Activated CD4-positive, alpha-beta T cell treated with anti-CD3 and anti-CD28 coated beads for 36 hours (primary cell): ENCODE data around the gene PROB1. TPM values are rescaled to one million over a fixed set of nuclear protein-coding genes. Genes with fewer than 3 reads are reported as not detected.
A peak's percentile ranks its signal among the peaks of the same experiment; 100 is the strongest.

Experiments used
- ATAC-seq: fragments of 200-7000 bp; cut with Tn5 transposase; one replicate; pipeline ENCODE4 v1.10.0; 2021; ENCODE audit warnings: mild to moderate bottlenecking, moderate library complexity
- CTCF ChIA-PET: fragments of 350-600 bp; sonication (Branson Sonifier 250); formaldehyde crosslinking; loops from one replicate; lab custom pipeline; 2021; ENCODE audit warnings: antibody characterized with exemption; lab: Charles Lee
- POLR2A ChIA-PET: fragments of 350-600 bp; sonication (Branson Sonifier 250); formaldehyde crosslinking; loops from one replicate; lab custom pipeline; 2021; ENCODE audit warnings: antibody characterized with exemption, inconsistent platforms; lab: Charles Lee
- DNase-seq: peaks from one replicate; pipeline ENCODE4 v3.0.0-alpha.2; 2020
- H3K27ac Mint-ChIP-seq: one replicate; pipeline ENCODE4 v1.8.0; 2021; ENCODE audit warnings: mixed read lengths
- H3K27me3 Mint-ChIP-seq: one replicate; pipeline ENCODE4 v1.8.0; 2021; ENCODE audit warnings: mixed read lengths
- H3K36me3 Mint-ChIP-seq: one replicate; pipeline ENCODE4 v1.8.0; 2021; ENCODE audit warnings: low read depth, mixed read lengths
- H3K4me1 Mint-ChIP-seq: one replicate; pipeline ENCODE4 v1.8.0; 2021; ENCODE audit warnings: mixed read lengths
- H3K4me3 Mint-ChIP-seq: one replicate; pipeline ENCODE4 v1.8.0; 2021; ENCODE audit warnings: mild to moderate bottlenecking, moderate library complexity, mixed read lengths
- H3K9me3 Mint-ChIP-seq: one replicate; pipeline ENCODE4 v1.8.0; 2021; ENCODE audit warnings: low read depth, mixed read lengths
- intact Hi-C, 2 experiments: fragments of 100-400 bp; cut with DNase I in 1 of 2; cut with micrococcal nuclease in 1 of 2; formaldehyde crosslinking; loops; one replicate each; pipeline versions ENCODE4 v1.14.2 to v1.15.1; 2022 to 2024; cut with DNase I, micrococcal nuclease
- total RNA-seq, 2 experiments: library from RNA; stranded (reverse); gene quantifications; one replicate each; pipeline ENCODE4 v1.2.3, GENCODE V29; 2021

The PROB1 gene
- total RNA-seq, 2 experiments from 2014 or later, result 3.2 TPM

DNA sequence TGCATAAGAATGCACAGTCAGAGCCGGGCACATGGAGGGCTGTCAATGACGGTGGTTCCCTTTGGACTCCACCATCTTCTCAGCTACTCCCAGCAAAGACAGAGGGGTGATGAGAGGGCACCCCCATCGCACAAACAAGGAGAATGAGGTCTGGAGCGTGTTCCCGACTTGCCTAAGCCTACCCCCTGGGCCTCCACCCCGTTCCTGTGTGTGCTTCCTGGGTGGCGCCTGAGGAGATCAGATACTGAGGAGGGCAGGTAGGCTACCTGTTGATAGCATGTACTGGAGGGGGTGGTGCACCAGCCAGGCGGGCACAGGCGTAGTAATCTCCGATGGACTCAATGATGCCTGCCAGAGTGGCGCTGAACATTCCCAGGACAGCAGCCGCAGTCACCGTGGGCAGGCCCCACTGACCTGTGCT, 16.0 kb downstream of the PROB1 start:
- ChIA-PET CTCF (no interaction called here), POLR2A (interaction anchor here (0.6 kb wide), 1 partner anchor 36 kb away, joined by 3 read pairs; no protein-coding TSS in a partner anchor)
- H3K27me3 Mint-ChIP-seq, result no peaks in the 10 kb centered on the region
- H3K36me3 Mint-ChIP-seq, result peaks cover 2% of the 10 kb centered on the region
- no peaks in the 10 kb centered on the region for H3K4me1 Mint-ChIP-seq
- no peak overlapping the region for H3K27ac Mint-ChIP-seq
- DNase-seq (no peak), ATAC-seq (no peak)
- no peak overlapping the region for H3K4me3 Mint-ChIP-seq
- intact Hi-C loops, result no loop called here
- H3K9me3 Mint-ChIP-seq, result no peaks in the 10 kb centered on the region

DNA sequence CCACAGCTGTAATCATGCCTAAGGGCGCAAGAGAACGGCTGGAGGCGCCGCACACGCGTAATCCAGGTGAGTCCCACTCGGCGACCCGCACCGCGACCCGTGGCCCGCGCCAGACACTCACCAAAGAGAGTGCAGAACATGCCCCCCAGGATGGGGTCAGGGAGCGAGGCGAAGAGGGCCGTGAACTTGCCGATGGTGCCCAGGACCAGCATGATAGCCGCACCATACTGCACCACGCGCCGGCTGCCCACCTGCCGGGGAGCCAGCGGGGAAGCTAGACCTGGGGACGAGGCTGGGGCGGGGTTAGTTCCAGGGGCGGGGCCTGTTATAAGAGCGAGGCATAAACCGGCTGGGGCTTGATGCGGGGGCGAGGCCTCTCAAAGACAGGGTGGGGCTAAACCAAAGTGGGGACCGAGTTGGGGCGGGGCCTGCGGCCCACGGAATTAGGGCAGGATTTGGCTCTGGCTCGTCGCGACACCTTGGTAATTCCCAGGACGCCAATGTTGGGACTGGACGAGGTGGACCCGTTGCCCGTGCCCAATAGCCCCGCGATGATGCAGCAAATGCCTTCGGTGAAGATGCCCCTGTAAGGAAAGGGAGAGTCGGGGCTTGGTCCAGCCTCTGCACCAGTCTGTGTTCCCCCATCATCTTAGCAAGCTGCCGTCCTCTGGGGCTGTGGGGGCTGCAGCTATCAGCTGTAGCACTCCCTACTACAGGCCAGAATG, 16.6 kb downstream of the PROB1 start:
- CTCF ChIA-PET, result no interaction called here
- Mint-ChIP-seq H3K27me3 (no peaks in the 10 kb centered on the region), H3K4me1 (no peaks in the 10 kb centered on the region), H3K27ac (no peak overlapping the region), H3K4me3 (no peak overlapping the region), H3K36me3 (peaks cover 2% of the 10 kb centered on the region), H3K9me3 (no peaks in the 10 kb centered on the region)
- POLR2A ChIA-PET, result no interaction called here
- intact Hi-C loops, result no loop called here
- DNase-seq, result no peak
- no peak for ATAC-seq

DNA sequence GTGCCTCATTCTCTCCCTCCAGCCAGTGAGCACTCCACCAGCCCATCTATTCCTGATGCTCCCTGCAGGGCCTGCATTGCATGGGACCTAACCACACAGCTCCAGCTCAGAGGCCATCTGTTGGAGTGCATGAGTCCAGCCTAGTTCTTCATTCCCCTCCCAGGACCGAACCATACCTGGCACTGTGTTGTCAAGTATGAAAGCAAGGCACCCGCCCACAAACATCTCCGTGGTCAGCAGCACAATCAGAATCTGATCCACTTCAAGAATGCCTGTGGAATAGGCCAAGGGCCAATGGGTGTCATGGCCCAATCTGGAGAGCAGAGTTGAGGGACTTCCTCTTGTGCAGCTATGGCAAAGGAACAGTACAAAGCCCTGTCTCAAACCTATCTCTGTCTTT, 17.7 kb downstream of the PROB1 start:
- ATAC-seq (no peak), DNase-seq (no peak)
- Mint-ChIP-seq H3K9me3 (no peaks in the 10 kb centered on the region), H3K4me3 (no peak overlapping the region), H3K27me3 (no peaks in the 10 kb centered on the region), H3K36me3 (peaks cover 4% of the 10 kb centered on the region), H3K27ac (no peak overlapping the region), H3K4me1 (peaks cover under 1% of the 10 kb centered on the region)
- intact Hi-C loops, result no loop called here
- CTCF ChIA-PET, result interaction anchor here (0.6 kb wide), 1 partner anchor 16 kb away, joined by 3 read pairs; no protein-coding TSS in a partner anchor
- POLR2A ChIA-PET, result interaction anchor here (0.6 kb wide), 1 partner anchor 26 kb away, joined by 7 read pairs; no protein-coding TSS in a partner anchor

DNA sequence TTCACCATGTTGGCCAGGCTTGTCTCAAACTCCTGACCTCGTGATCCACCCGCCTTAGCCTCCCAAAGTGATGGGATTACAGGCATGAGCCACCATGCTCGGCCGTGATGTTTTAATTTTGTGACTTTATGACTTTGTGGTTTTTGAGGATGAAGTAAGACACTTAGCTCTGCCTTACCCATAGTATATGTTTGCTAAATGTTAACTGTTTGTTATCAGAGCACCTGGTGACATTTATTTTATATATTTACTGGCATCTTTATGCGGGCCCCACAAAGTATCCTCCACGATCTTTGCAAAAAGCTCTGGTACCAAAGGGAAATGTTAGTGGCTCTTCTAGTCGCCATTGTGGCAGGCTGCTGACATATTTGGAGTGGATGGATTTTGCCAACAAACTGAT, 18.5 kb downstream of the PROB1 start:
- CTCF ChIA-PET, result interaction anchor here (1.1 kb wide), 1 partner anchor 411 kb away, joined by 3 read pairs; no protein-coding TSS in a partner anchor

DNA sequence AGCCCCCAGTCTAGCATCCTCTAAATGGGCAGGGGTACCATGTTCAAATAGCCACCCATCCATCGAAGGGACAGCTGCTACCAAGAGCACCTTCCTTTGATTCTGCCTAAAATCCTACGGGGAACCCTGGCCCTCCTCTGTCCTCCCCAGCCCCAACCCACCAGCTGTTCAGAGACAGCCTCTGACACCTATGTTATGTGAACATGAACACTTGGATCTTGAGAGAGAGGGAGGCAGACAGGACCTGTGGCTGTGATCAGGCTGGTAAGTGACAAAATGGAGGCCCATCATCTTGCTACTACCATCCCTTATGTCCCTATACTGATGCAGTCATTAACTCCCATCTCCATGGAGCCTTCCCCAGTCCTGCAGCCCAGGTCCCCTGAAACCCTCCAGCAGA, 20.0 kb downstream of the PROB1 start:
- Mint-ChIP-seq H3K36me3 (peaks cover 10% of the 10 kb centered on the region), H3K27me3 (no peaks in the 10 kb centered on the region), H3K4me1 (peaks cover 12% of the 10 kb centered on the region), H3K4me3 (no peak overlapping the region), H3K27ac (no peak overlapping the region), H3K9me3 (no peaks in the 10 kb centered on the region)
- DNase-seq, result no peak
- ATAC-seq, result no peak
- POLR2A ChIA-PET, result no interaction called here
- intact Hi-C loops, result no loop called here
- CTCF ChIA-PET, result interaction anchor here (0.8 to 1.1 kb wide), 2 partner anchors 144 to 223 kb away, joined by 3 read pairs; no protein-coding TSS in a partner anchor

More for the DNA sequence above, 18.5 kb downstream of the PROB1 start:
- H3K4me3 Mint-ChIP-seq, result no peak overlapping the region
- H3K27ac Mint-ChIP-seq, result no peak overlapping the region
- H3K27me3 Mint-ChIP-seq, result no peaks in the 10 kb centered on the region
- intact Hi-C loops, result no loop called here
- POLR2A ChIA-PET, result interaction anchor here (0.6 kb wide), 1 partner anchor 169 kb away, joined by 4 read pairs; no protein-coding TSS in a partner anchor
- ATAC-seq (no peak), DNase-seq (no peak)
- H3K9me3 Mint-ChIP-seq, result no peaks in the 10 kb centered on the region
- H3K36me3 Mint-ChIP-seq, result peaks cover 8% of the 10 kb centered on the region
- H3K4me1 Mint-ChIP-seq, result peaks cover 9% of the 10 kb centered on the region

DNA sequence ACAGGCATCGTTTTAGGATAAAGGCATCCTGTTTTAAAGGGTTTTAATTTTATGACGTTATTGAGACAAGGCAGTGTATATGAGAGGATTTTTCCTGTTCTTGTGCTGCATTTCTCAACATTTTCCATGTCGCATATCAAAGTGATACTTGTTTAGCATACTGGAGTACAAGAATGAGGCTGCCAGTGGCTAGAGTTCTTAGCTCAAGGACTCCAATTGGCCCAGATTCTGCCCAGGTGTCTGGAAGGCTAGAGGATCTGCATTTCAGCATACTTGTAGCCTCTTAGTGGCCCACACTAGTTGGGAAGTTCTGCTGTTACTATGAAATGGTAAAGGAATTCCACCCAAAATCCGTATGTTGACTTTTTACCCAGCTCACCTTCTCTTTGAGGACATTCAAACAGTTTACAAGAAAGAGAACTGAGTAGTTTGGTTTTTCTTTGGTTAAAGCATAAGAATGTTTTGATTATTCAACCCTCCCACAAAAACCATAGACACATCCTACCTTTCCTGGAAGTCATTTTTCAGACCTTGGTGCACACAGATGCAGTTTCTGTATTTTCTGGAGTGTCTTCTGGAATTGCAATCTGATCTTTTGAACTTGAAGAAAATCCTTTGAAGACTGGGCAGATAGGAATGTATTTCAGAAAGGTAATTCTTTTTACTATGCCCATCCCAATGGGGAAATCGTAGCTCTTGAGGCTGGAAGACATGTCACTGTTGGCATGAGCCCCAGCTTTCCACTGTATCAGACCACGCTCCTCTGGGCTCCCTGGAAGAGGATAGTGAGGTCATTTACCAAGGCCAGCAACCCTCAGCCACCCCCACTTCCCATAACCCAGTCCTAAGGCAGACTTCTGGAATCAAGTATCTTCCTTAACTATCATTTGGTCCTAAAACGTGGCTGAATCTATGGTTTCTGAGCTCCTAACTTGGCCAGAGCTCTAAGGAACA, 23.1 kb downstream of the PROB1 start:
- CTCF ChIA-PET, result interaction anchor here (0.6 to 2.2 kb wide), 3 partner anchors 17 to 49 kb away, joined by 3 to 8 read pairs (median 4); partner anchors contain the start of gene MZB1
- Mint-ChIP-seq H3K27me3 (no peaks in the 10 kb centered on the region), H3K36me3 (peaks cover 16% of the 10 kb centered on the region), H3K9me3 (no peaks in the 10 kb centered on the region), H3K4me1 (peaks cover 12% of the 10 kb centered on the region), H3K27ac (peak overlapping the region; percentile 64), H3K4me3 (no peak overlapping the region)
- ATAC-seq (peak; percentile 52), DNase-seq (no peak)
- intact Hi-C loops, result no loop called here
- POLR2A ChIA-PET, result interaction anchor here (0.6 kb wide), 1 partner anchor 38 kb away, joined by 7 read pairs; no protein-coding TSS in a partner anchor

DNA sequence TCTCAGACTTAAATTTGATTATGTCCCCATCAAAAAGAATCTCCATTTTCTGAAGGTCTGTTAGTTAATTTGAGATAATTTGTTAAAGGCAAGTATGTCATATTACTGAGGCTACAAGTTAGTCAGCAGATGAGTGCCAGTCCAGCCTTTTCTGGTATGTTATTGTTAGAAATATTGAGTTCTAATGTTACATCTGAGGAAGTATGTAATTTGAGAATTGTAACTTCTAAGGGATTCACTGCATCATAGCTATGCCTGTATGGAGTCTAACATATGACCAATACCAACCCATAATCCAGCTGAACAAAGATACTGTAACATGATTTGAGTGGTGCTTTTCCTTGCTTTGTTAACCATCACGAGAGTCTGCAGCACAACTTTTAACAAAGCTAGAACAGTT, 25.7 kb downstream of the PROB1 start:
- POLR2A ChIA-PET, result no interaction called here
- Mint-ChIP-seq H3K9me3 (no peaks in the 10 kb centered on the region), H3K27me3 (no peaks in the 10 kb centered on the region), H3K4me1 (peaks cover 12% of the 10 kb centered on the region), H3K27ac (no peak overlapping the region), H3K4me3 (no peak overlapping the region), H3K36me3 (peaks cover 32% of the 10 kb centered on the region)
- DNase-seq, result no peak
- ATAC-seq, result no peak
- CTCF ChIA-PET, result interaction anchor here (0.6 to 1.1 kb wide), 3 partner anchors 22 to 665 kb away, joined by 3 to 4 read pairs (median 3); no protein-coding TSS in a partner anchor
- intact Hi-C loops, result loop anchor here in 1 of 2 experiments (10.0 kb wide), 1 partner anchor 544 kb away; no protein-coding TSS in a partner anchor

DNA sequence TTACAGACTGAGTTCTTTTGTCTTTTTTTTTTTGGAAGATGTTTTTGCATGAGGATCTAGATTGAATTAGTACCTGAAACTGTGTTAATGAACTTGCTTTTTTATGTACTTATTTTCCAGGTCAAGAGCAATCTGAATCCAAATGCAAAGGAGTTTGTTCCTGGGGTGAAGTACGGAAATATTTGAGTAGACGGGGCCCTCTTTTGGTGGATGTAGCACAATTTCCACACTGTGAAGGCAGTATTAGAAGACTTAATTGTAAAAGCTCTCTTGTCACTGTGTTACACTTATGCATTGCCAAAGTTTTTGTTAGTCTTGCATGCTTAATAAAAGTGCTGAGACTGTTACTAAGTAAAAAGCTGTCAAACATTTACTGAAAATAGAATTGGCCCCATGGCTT, 26.3 kb downstream of the PROB1 start:
- DNase-seq (no peak), ATAC-seq (no peak)
- POLR2A ChIA-PET, result interaction anchor here (0.6 kb wide), 1 partner anchor 71 kb away, joined by 4 read pairs; no protein-coding TSS in a partner anchor
- intact Hi-C loops, result loop anchor here in 1 of 2 experiments (10.0 kb wide), 1 partner anchor 544 kb away; no protein-coding TSS in a partner anchor
- CTCF ChIA-PET, result interaction anchor here (0.6 to 1.1 kb wide), 3 partner anchors 23 to 137 kb away, joined by 3 to 4 read pairs (median 4); no protein-coding TSS in a partner anchor
- Mint-ChIP-seq H3K4me3 (no peak overlapping the region), H3K27me3 (no peaks in the 10 kb centered on the region), H3K27ac (no peak overlapping the region), H3K36me3 (peaks cover 38% of the 10 kb centered on the region), H3K9me3 (no peaks in the 10 kb centered on the region), H3K4me1 (peaks cover 17% of the 10 kb centered on the region)

DNA sequence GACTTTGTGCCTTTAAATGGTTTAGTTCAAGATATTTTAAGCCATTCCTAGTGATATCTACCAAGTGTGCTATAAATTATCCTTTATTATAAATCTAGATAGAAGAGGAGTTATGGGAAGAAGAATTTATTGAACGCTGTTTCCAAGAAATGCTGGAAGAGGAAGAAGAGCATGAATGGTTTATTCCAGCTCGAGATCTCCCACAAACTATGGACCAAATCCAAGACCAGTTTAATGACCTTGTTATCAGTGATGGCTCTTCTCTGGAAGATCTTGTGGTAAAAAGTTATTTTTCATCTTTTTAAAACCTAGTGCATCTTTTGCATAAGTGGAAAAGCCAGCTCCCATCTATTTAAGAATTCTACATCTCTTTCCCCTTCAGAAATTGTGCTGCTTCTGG, 30.4 kb downstream of the PROB1 start:
- no peaks in the 10 kb centered on the region for H3K27me3 Mint-ChIP-seq
- ATAC-seq, result no peak
- no peak overlapping the region for H3K4me3 Mint-ChIP-seq
- intact Hi-C loops, result loop anchor here in 1 of 2 experiments (10.0 kb wide), 1 partner anchor 540 kb away; no protein-coding TSS in a partner anchor
- H3K27ac Mint-ChIP-seq, result peak overlapping the region; percentile 29
- H3K9me3 Mint-ChIP-seq, result no peaks in the 10 kb centered on the region
- CTCF ChIA-PET, result interaction anchor here (0.8 to 2.1 kb wide), 3 partner anchors 9 to 38 kb away, joined by 3 to 10 read pairs (median 3); partner anchors contain the start of gene PAIP2
- peaks cover 13% of the 10 kb centered on the region for H3K4me1 Mint-ChIP-seq
- POLR2A ChIA-PET, result no interaction called here
- DNase-seq, result no peak
- H3K36me3 Mint-ChIP-seq, result peaks cover 33% of the 10 kb centered on the region

DNA sequence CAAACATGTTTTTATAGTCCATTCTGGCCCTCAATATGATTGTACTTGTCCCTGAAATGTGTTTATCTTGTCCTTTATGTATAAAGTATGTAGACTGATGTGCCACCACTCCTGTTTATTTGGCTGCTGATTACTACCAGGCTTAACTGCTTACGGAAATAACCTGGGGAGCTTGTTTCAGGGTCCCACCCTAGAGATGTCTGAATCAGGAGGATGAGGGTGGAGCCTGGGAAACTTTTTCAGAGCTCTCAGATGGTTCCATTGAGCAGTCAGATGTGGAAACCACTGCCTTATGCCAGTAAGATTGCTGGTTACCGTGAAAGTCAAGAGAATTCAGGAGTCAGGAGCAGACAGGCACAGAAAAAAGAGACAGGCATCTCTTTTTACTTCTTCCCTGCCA, 31.0 kb downstream of the PROB1 start:
- ChIA-PET POLR2A (interaction anchor here (0.6 kb wide), 1 partner anchor 27 kb away, joined by 5 read pairs; no protein-coding TSS in a partner anchor), CTCF (interaction anchor here (1.3 to 2.1 kb wide), 2 partner anchors 22 to 38 kb away, joined by 3 to 10 read pairs; partner anchors contain the start of gene PAIP2)
- Mint-ChIP-seq H3K36me3 (peaks cover 33% of the 10 kb centered on the region), H3K4me1 (peaks cover 13% of the 10 kb centered on the region), H3K27me3 (no peaks in the 10 kb centered on the region), H3K4me3 (no peak overlapping the region), H3K27ac (peak overlapping the region; percentile 29), H3K9me3 (no peaks in the 10 kb centered on the region)
- peak; percentile 42 for ATAC-seq
- no peak for DNase-seq
- intact Hi-C loops, result loop anchor here in 1 of 2 experiments (10.0 kb wide), 1 partner anchor 539 kb away; no protein-coding TSS in a partner anchor
